ENCODE data around the gene FBXO8. TPM values are rescaled to one million over a fixed set of nuclear protein-coding genes. Genes with fewer than 3 reads are reported as not detected.

The FBXO8 gene
- total RNA-seq, 1 experiment from 2014 or later, result 16.7 TPM

GRCh38 chr4:174292473-174292872, 9.0 kb upstream of the FBXO8 start:
- intact Hi-C loops (cut with micrococcal nuclease; ENCODE audit: unreplicated experiment), result no loop called here
- no TSS peak for BruUV-seq (replicated peaks)
- no peak overlapping the region for H3K4me2 ChIP-seq
- H3K9me3 ChIP-seq (ENCODE audit: insufficient read depth, low read depth), result no peaks in the 10 kb centered on the region
- no peaks in the 10 kb centered on the region for H4K20me1 ChIP-seq (ENCODE audit: insufficient read depth)
- H3K4me1 ChIP-seq (replicated peaks; ENCODE audit: insufficient read depth), result no peaks in the 10 kb centered on the region
- H3K36me3 ChIP-seq (ENCODE audit: low read depth), result no peaks in the 10 kb centered on the region
- no peak overlapping the region for H3K27ac ChIP-seq
- H3F3A ChIP-seq (ENCODE audit: insufficient read depth, low read depth), result no peaks in the 10 kb centered on the region
- H3K27me3 ChIP-seq (ENCODE audit: insufficient read depth, low read depth), result no peaks in the 10 kb centered on the region
- TF ChIP-seq EZH2 (IDR thresholded peaks at IDR 0.05; ENCODE audit: low read depth) (no peak), CTCF (conservative IDR thresholded peaks at IDR 0.05) (no peak)
- no peak overlapping the region for H2AFZ ChIP-seq
- H3K9me2 ChIP-seq (ENCODE audit: insufficient read depth), result no peaks in the 10 kb centered on the region
- DNase-seq, result no peak
- no peak overlapping the region for H3K4me3 ChIP-seq
- ChIA-PET CTCF (no interaction called here), POLR2A (ENCODE audit: unreplicated experiment) (no interaction called here)
- no peaks in the 10 kb centered on the region; the same call in 1 of the 2 replicates for H3K79me2 ChIP-seq (ENCODE audit: low read depth)

- no peak for DNase-seq
- Histone ChIP-seq H3K79me2 (ENCODE audit: low read depth) (peaks cover 20% of the 10 kb centered on the region), H3K9me3 (ENCODE audit: insufficient read depth, low read depth) (no peaks in the 10 kb centered on the region), H3K4me2 (no peak overlapping the region), H2AFZ (no peak overlapping the region), H3F3A (ENCODE audit: insufficient read depth, low read depth) (peaks cover 11% of the 10 kb centered on the region; the same call in 1 of the 2 replicates), H3K27me3 (ENCODE audit: insufficient read depth, low read depth) (no peaks in the 10 kb centered on the region), H3K4me3 (no peak overlapping the region), H3K9me2 (ENCODE audit: insufficient read depth) (no peaks in the 10 kb centered on the region), H3K36me3 (ENCODE audit: low read depth) (no peaks in the 10 kb centered on the region), H3K4me1 (replicated peaks; ENCODE audit: insufficient read depth) (0 out of 2 replicates have a peak, but pooled peaks cover 15% of the 10 kb centered on the region), H3K27ac (no peak overlapping the region), H4K20me1 (ENCODE audit: insufficient read depth) (no peaks in the 10 kb centered on the region)
- intact Hi-C loops (cut with micrococcal nuclease; ENCODE audit: unreplicated experiment), result no loop called here
- TF ChIP-seq CTCF (conservative IDR thresholded peaks at IDR 0.05) (no peak), EZH2 (IDR thresholded peaks at IDR 0.05; ENCODE audit: low read depth) (no peak)
- CTCF ChIA-PET, result no interaction called here
- POLR2A ChIA-PET (ENCODE audit: unreplicated experiment), result no interaction called here
- BruUV-seq (replicated peaks), result no TSS peak
Measured at GRCh38 chr4:174286870-174287269, 3.4 kb upstream of the FBXO8 start.

GRCh38 chr4:174284487-174284886, 1.0 kb upstream of the FBXO8 start:
- ChIA-PET CTCF (no interaction called here), POLR2A (ENCODE audit: unreplicated experiment) (no interaction called here)
- no peak for TF ChIP-seq CTCF (conservative IDR thresholded peaks at IDR 0.05)
- TF ChIP-seq EZH2 (IDR thresholded peaks at IDR 0.05; ENCODE audit: low read depth), result no peak
- H3K4me3 ChIP-seq, result peak overlapping the region; percentile 98
- no peaks in the 10 kb centered on the region for H3K9me3 ChIP-seq (ENCODE audit: insufficient read depth, low read depth)
- H4K20me1 ChIP-seq (ENCODE audit: insufficient read depth), result no peaks in the 10 kb centered on the region
- DNase-seq, result no peak
- intact Hi-C loops (cut with micrococcal nuclease; ENCODE audit: unreplicated experiment), result no loop called here
- peak overlapping the region; percentile 95 for H3K4me2 ChIP-seq
- H3F3A ChIP-seq (ENCODE audit: insufficient read depth, low read depth), result peaks cover 11% of the 10 kb centered on the region; the same call in 1 of the 2 replicates
- H3K36me3 ChIP-seq (ENCODE audit: low read depth), result no peaks in the 10 kb centered on the region
- BruUV-seq (replicated peaks), result no TSS peak
- no peaks in the 10 kb centered on the region for H3K9me2 ChIP-seq (ENCODE audit: insufficient read depth)
- H3K4me1 ChIP-seq (replicated peaks; ENCODE audit: insufficient read depth), result 0 out of 2 replicates have a peak, but pooled peaks cover 15% of the 10 kb centered on the region
- peaks cover 25% of the 10 kb centered on the region for H3K79me2 ChIP-seq (ENCODE audit: low read depth)
- peak overlapping the region; percentile 100 for H2AFZ ChIP-seq
- H3K27me3 ChIP-seq (ENCODE audit: insufficient read depth, low read depth), result no peaks in the 10 kb centered on the region
- H3K27ac ChIP-seq, result peak overlapping the region; percentile 84
